ENCODE measurements around the gene PTPRN2. TPM values are rescaled to one million over a fixed set of nuclear protein-coding genes. Genes with fewer than 3 reads are reported as not detected.

PTPRN2 gene
- total and polyA plus RNA-seq, 2 donors (not counting 3 experiments of a cell fraction or from before 2014, with no cell fraction given) = 0.62 to 0.88 TPM

- Histone ChIP-seq H4K20me1 (replicated peaks; ENCODE audit: control insufficient read depth, extremely low read depth, insufficient read depth, low read length) (no peaks in the 10 kb centered on the region), H3K27me3 (ENCODE audit: control insufficient read depth in 2 of 2, insufficient read depth in 2 of 2, low read length in 2 of 2) (no peaks in the 10 kb centered on the region), H3K27ac (ENCODE audit: insufficient read depth, low read depth, low read length) (no peak overlapping the region), H3K4me2 (ENCODE audit: insufficient read depth, low read length) (no peak overlapping the region), H3K9me1 (replicated peaks; ENCODE audit: control insufficient read depth, extremely low read depth, insufficient read depth, low read length) (no peaks in the 10 kb centered on the region), H3K9ac (replicated peaks; ENCODE audit: extremely low read depth, insufficient read depth, low read length) (no peak overlapping the region), H3K9me3 (replicated peaks; ENCODE audit: control insufficient read depth, insufficient read depth, low read length) (no peaks in the 10 kb centered on the region), H3K4me3 (replicated peaks in 1 of 3; ENCODE audit: insufficient read depth in 1 of 3, low read depth in 1 of 3, low read length in 3 of 3) (no peak overlapping the region), H3K79me2 (ENCODE audit: control insufficient read depth, insufficient read depth, low read length) (no peaks in the 10 kb centered on the region), H3K36me3 (ENCODE audit: control insufficient read depth in 2 of 2, extremely low read depth in 1 of 2, insufficient read depth in 2 of 2, low read length in 2 of 2) (no peaks in the 10 kb centered on the region), H2AFZ (ENCODE audit: low read depth, low read length) (no peak overlapping the region), H3K4me1 (ENCODE audit: control insufficient read depth, extremely low read depth, insufficient read depth, low read length) (no peaks in the 10 kb centered on the region)
- POLR2A ChIA-PET = no interaction called here
- TF ChIP-seq GATA2 (IDR thresholded peaks at IDR 0.05; ENCODE audit: insufficient read depth, insufficient read length, low read depth, low read length) = no peak
- no peak for TF ChIP-seq CTCF (IDR thresholded peaks at IDR 0.05; ENCODE audit: extremely low read depth in 1 of 2, insufficient read depth in 1 of 2, low read depth in 1 of 2, low read length in 2 of 2)
- no peak for TF ChIP-seq POLR2A (IDR thresholded peaks at IDR 0.05; ENCODE audit: low read depth, low read length)
- no peak for TF ChIP-seq EZH2 (IDR thresholded peaks at IDR 0.05; ENCODE audit: borderline replicate concordance, low read depth, low read length, severe bottlenecking)
- TF ChIP-seq FOS (IDR thresholded peaks at IDR 0.05; ENCODE audit: borderline replicate concordance, insufficient read depth, low read length) = no peak
- no peak for TF ChIP-seq POLR2AphosphoS5 (IDR thresholded peaks at IDR 0.05; ENCODE audit: insufficient read depth, low read depth, low read length)
- no peak for TF ChIP-seq JUN (IDR thresholded peaks at IDR 0.05; ENCODE audit: borderline replicate concordance, insufficient read depth, insufficient read length, low read depth)
- no TSS peak for BruUV-seq (replicated peaks)
- no peak for DNase-seq (ENCODE audit: low read depth, low spot score)
- FAIRE-seq = no peak
- dilution Hi-C loops (cut with MboI; ENCODE audit: extremely low pct_ligation_motif_present, low sequenced_read_pairs) = no loop called here
- CTCF ChIA-PET = no interaction called here
- intact Hi-C loops (cut with micrococcal nuclease) = no loop called here
These were observed 1048.1 kb downstream of the PTPRN2 start for GRCh38 chr7:157539521-157539920.

Measured in endothelial cell of umbilical vein (primary cell).